ENCODE measurements around the gene LIMK1.
"Not testable (repeated sequence)": the region's sequence is repeated elsewhere in the genome, so short reads cannot be mapped to it uniquely, and the experiment has no call there.

LIMK1 gene

GRCh38 chr7:74084722-74085578, 1.3 kb downstream of the LIMK1 start:
- no peak for DNase-seq

DNA sequence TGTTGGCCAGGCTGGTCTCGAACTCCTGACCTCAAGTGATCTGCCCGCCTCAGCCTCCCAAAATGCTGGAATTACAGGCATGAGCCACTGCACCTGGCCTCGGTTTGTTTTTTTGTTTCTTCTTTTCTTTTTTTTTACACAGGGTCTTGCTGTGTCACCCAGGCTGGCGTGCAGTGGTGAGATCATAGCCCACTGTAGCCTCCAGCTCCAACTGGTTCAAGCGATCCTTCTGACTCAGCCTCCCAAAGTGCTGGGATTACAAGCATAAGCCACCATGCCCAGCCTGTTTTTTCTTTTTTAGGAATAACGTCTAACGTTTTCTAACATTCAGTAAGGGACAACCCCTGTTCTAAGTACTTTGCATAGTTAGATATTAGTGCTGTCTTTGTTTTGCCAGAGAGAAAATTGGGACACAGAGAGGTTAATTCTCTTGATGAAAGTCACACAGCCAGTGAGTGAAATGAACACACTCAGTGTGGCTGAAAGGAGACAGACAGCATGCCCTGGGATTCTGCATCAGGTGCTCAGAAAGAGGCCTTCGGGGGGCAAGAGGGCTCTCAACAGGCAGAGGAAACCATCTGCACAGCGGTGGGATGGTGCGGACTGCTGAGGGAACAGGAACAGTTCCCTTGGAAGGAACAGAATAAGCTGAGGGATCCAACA, 4.3 kb downstream of the LIMK1 start:
- DNase-seq, result no peak

DNA sequence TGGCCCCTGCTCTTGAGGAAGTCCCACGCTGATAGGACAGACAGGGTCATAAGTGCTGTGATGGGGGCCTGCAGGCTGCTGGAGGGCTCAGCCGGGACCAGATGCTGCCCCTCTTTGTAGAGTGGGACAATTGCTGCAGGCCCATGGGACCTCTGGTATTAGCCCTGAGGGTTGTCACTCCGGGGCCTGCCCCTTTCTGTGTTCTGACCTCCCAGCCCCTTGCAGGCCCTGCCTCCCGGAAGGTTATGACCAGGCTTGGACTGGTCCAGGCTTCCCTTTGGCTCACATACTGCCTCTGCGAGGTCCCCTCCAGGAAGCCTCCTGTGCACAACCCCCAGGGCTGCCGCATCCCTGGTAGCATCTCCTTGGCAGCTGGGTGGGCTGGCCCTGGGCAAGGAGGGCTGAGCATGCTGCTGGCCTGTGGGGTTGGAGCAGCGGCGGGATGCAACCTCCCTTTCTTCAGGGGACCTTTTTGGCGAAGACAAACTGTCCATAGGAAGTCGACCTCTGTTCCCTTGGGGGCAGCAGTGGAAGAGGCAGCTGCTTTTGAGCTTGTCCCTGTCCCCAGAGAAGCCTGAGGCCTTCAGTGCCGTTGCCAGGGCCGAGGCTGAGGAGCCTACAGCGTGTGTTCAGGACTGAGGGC, 8.8 kb downstream of the LIMK1 start:
- no peak for DNase-seq

GRCh38 chr7:74092964-74093471, 9.4 kb downstream of the LIMK1 start:
- peak; percentile 43 for DNase-seq

- DNase-seq, result no peak
These were observed 10.1 kb downstream of the LIMK1 start for GRCh38 chr7:74093671-74094223.

GRCh38 chr7:74094224-74095101, 10.9 kb downstream of the LIMK1 start:
- DNase-seq, result peak; percentile 85

- no peak for DNase-seq
These were observed 11.5 kb downstream of the LIMK1 start for GRCh38 chr7:74095135-74095534.

DNA sequence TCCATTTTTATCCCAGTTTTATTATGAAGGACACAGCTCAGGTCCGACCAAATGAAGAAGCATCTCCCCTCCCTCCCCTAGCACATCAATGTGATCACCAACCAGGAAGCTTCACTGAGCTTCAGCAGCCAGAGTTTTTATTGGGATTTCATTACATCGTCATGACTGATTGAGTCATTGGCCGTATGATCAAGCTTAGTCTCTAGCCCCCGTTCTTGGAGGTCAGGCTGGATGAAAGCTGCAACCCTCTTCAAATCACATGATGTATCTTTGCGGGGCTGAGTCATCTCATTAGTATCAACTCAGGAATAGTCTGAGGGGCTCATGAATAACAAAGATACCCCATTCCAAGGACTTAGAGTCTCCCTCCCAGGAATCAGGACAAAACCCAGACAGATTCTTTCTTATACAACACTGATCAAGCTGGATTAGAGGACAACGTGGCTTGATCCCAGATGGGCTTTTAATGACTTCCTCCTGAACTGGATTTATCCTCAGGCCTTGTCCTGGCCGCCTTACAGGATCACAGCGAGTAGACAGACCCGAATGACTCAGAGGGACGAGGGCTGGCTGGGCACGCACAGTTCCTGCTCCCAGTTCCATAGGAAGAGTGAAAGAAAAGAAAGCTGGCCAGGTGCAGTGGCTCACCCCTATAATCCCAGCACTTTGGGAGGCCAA, 14.5 kb downstream of the LIMK1 start:
- DNase-seq, result peak; percentile 57

GRCh38 chr7:74099031-74099430, 15.4 kb downstream of the LIMK1 start:
- DNase-seq, result no peak

DNA sequence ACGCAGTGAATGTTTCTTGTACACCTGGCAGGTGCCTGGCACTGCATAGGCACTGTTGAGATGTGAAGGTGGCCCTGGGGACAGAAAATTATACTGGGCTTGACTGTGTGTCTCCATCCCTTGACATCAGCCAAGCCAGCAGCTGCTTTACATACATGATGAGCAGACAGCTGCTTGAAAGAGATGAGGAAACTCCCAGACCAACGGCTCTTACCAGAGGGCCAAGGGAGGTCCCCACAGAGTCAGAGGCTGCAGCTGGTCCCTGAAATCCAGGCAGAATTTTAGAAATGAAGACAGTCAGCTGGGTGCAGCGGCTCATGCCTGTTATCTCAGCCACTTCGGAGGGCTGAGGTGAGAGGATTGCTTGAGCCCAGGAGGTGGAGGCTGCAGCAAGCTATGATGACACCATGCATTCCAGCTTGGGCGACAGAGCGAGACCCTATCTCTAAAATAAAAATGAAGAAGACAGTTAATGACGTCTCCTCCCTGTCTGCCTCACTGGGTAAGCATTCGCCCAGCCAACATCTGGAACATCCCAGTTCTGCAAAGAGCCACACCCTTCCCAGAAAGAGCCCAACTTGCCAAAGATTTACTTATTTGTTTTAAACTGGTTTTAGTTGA, 17.6 kb downstream of the LIMK1 start:
- DNase-seq, result peak; percentile 80

DNA sequence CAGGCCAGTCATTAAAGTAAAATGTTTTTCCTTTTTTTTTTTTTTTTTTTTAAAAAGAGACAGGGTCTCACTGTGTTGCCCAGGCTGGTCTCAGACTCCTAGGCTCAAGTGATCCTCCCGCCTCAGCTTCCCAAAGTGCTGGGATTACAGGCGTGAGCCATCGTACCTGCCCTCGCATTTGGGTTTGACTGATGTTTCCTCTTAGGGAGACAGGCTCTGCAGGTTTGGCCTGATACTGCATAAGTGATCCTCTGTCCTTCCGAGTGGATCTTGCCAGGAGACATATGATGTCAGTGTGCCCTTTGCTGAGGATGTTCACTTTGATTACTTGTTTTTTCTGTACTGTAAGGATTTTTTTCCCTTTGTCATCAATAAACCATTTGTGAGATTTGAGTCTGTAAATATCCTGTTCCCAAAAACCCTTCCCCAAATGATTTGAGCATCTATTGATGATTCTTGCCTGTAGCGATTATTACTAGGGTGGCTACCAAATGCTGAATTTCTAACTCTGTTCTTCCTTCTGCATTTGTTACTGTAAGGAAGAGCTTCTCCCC, 19.7 kb downstream of the LIMK1 start:
- DNase-seq, result no peak

DNA sequence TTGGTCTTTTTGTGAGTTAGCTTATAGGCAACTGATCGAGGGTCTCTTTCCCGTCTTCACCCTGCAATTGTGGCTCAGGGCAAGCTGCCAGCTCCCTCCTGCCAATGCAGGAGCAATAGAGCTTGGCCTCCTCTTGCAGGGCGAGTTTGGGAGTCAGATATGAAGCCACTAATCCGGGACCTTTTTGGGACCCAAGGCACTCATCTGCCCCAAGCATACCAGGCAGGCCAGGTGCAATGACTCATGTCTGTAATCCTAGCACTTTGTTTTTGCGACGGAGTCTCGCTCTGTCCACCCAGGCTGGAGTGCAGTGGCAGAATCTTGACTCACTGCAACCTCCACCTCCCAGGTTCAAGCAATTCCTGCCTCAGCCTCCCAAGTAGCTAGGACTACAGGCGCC, 21.1 kb downstream of the LIMK1 start:
- peak; percentile 42 for DNase-seq

GRCh38 chr7:74105992-74106391, 22.4 kb downstream of the LIMK1 start:
- no peak for DNase-seq

DNA sequence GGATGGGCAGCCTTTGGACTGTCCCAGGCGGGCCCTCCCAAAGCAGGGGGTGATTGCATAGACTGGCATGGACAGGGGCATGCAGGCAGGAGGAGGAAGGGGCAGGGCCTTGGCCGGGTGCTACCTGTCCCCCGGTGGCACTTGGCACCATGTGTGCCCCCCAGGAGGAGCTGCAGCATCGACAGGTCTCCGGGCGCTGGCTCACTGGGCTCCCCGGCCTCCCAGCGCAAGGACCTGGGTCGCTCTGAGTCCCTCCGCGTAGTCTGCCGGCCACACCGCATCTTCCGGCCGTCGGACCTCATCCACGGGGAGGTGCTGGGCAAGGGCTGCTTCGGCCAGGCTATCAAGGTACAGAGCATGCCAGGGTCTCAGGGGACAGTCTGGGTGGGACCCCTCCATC, 23.2 kb downstream of the LIMK1 start:
- DNase-seq, result no peak

GRCh38 chr7:74115326-74115725, 31.7 kb downstream of the LIMK1 start:
- no peak for DNase-seq

DNA sequence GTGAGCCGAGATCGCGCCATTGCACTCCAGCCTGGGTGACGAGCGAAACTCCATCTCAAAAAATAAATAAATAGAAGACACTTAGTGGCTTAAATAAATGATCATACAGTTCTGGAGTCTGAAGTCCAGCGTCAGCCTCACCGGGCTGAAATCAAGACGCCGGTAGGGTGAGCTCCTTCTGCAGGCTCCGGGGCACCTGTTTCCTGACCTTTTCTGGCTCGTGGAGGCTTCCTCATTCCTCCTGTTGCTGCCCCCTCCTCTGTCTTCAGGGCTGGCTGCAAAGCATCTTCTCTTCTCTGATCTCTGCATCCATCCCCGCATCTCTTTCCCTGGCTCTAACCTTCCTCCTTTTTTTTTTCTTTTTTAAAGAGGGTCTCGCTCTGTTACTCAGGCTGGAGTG, 32.8 kb downstream of the LIMK1 start:
- no peak for DNase-seq

DNA sequence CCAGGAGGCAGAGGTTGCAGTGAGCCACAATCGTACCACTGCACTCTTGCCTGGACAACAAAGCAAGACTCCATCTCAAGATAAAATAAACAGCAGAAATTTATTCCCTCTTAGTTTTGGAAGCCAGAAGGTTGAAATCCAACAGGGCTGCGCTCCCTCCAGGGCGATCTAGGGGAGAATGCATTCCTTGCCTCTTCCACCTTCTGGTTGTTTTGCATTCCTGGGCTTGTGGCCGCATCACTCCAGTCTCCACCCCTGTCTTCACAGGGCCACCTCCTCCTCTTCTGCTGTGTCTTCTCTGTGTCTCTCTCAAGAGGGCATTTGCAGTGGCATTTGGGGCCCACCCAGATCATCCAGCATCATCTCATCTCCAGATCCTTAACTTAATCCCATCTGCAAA, 36.2 kb downstream of the LIMK1 start:
- DNase-seq, result no peak

DNA sequence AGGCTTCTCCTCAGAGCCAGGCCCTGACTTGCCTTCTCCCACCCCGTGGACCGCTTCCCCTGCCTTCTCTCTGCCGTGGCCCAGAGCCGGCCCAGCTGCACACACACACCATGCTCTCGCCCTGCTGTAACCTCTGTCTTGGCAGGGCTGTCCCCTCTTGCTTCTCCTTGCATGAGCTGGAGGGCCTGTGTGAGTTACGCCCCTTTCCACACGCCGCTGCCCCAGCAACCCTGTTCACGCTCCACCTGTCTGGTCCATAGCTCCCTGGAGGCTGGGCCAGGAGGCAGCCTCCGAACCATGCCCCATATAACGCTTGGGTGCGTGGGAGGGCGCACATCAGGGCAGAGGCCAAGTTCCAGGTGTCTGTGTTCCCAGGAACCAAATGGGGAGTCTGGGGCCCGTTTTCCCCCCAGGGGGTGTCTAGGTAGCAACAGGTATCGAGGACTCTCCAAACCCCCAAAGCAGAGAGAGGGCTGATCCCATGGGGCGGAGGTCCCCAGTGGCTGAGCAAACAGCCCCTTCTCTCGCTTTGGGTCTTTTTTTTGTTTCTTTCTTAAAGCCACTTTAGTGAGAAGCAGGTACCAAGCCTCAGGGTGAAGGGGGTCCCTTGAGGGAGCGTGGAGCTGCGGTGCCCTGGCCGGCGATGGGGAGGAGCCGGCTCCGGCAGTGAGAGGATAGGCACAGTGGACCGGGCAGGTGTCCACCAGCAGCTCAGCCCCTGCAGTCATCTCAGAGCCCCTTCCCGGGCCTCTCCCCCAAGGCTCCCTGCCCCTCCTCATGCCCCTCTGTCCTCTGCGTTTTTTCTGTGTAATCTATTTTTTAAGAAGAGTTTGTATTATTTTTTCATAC, 38.0 kb downstream of the LIMK1 start:
- no peak for DNase-seq

GRCh38 chr7:74123892-74124291, 40.3 kb downstream of the LIMK1 start:
- DNase-seq, result not testable (repeated sequence)
